HUES48 (cell line): ENCODE data around the gene SPON2.

Experiments
- H3K27ac ChIP-seq: one replicate; pipeline ENCODE4 v1.7.0; 2013; ENCODE audit warnings: low read depth, low read length, inconsistent platforms
- H3K27me3 ChIP-seq: 2 replicates; pipeline ENCODE4 v1.6.1; 2013; ENCODE audit warnings: mild to moderate bottlenecking, low read length; ENCODE audit not compliant: control insufficient read depth, insufficient read depth
- H3K36me3 ChIP-seq: 2 replicates; pipeline ENCODE4 v1.6.1; 2013; ENCODE audit warnings: low read length; ENCODE audit not compliant: control insufficient read depth, insufficient read depth
- H3K4me1 ChIP-seq: 2 replicates; pipeline ENCODE4 v1.6.1; 2013; ENCODE audit warnings: mild to moderate bottlenecking, low read length; ENCODE audit not compliant: control insufficient read depth, insufficient read depth
- H3K4me3 ChIP-seq: 2 replicates; pipeline ENCODE4 v1.5.1; 2013; ENCODE audit warnings: mild to moderate bottlenecking, low read depth, low read length
- H3K9ac ChIP-seq: 2 replicates; pipeline ENCODE4 v1.6.1; 2013; ENCODE audit warnings: mild to moderate bottlenecking, low read depth, low read length, moderate library complexity
- H3K9me3 ChIP-seq: 2 replicates; pipeline ENCODE4 v1.6.1; 2013; ENCODE audit warnings: low read length; ENCODE audit not compliant: control insufficient read depth, insufficient read depth

The SPON2 gene

DNA sequence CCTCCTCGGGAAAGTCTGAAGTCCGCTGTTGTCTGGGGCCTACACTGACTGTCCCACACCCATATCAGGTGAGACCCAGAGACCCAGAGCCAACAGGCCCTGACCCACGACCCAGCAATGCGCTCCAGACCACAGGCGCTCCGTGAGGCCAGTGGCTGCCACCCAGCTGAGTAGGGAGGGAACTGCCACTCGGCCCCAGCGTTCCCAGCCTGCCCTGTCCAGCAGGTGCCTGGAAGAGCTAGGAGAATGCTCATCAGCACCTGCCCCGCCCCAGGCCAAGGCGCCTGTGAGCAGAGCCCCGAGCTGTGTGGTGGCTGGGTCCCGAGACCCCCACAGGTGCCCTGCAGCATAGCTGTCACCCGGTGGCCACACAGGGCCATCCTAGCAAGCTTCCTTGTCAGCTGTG is 2.7 kb downstream of the SPON2 start:
- peaks cover 4% of the 10 kb centered on the region; the same call in 1 of the 2 replicates for H3K4me1 ChIP-seq
- H3K36me3 ChIP-seq, result no peaks in the 10 kb centered on the region
- peaks cover 79% of the 10 kb centered on the region for H3K27me3 ChIP-seq
- H3K9ac ChIP-seq, result no peak overlapping the region
- no peak overlapping the region for H3K27ac ChIP-seq
- no peak overlapping the region for H3K4me3 ChIP-seq
- H3K9me3 ChIP-seq, result no peaks in the 10 kb centered on the region

DNA sequence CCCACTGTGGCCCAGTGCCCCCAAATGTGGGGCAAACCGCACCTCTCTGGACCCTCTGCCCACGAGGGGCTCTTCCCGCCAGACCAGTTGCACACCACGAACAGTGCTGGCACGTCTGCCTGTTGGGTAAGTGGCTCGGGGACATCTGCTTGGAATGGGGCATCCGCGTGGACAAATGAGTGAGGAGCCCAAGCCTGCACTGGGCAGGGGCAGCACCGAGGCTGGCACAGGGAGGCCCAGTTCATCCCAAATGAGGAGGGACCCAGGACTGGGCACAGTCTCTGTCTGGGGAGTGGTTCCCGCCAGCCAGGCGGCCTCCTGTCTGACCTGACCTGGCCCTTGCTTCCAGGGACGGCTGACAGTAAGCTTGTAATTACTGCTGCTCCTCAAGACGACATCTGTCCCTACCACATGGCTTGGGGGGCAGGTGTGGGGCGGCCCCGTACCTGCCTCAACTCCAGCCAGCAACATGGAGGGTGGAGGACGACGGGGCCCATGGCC is 3.2 kb downstream of the SPON2 start:
- H3K9me3 ChIP-seq, result no peaks in the 10 kb centered on the region
- no peak overlapping the region for H3K9ac ChIP-seq
- H3K4me1 ChIP-seq, result peaks cover 4% of the 10 kb centered on the region; the same call in 1 of the 2 replicates
- H3K36me3 ChIP-seq, result no peaks in the 10 kb centered on the region
- no peak overlapping the region for H3K4me3 ChIP-seq
- H3K27ac ChIP-seq, result no peak overlapping the region
- H3K27me3 ChIP-seq, result peaks cover 77% of the 10 kb centered on the region

DNA sequence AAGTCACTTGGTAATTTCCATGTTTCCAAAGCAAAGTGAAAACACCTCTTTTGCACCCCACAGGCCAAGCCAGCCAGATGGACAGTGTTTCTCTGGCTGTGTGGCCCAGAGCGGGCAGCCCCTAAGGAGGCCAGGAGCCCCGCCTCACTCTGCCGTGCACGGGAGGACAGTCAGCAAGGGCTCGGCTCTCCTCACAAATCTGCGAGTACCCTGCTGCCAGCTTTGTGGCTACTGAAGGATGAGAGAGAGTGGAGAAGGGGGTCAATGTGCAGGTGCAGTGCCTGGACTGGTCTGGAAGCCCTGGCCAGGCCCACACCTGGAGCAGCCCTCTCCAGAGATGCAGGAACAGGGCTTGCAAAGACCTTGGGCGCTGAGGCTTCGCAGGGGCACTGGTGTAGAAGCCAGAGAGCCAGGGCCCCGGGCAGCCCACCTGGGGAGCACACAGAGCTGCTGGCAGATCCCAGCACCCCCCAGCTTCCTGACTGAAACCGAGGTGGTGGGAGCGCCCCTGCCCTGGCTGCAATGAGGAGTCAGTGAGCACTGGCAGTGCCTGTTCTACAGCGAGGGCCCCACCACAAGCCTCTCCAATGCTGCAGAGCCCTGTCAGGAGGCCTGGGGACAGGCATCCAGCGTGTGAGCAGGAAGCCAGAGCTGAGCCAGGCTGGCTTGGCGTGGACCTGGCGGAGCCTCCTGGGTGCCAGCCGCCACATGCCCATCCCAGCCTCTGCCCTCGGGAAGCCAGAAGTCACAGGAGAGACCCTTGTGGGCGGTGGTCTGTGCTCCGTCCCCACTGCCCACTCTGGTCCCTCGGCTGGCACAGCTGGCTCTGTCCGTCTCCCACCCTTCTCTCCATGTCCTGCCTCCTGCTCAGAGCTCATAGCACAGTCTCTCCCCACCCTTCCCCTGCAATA is 3.9 kb downstream of the SPON2 start:
- H3K9ac ChIP-seq, result no peak overlapping the region
- H3K27me3 ChIP-seq, result peaks cover 70% of the 10 kb centered on the region
- H3K4me1 ChIP-seq, result peaks cover 4% of the 10 kb centered on the region; the same call in 1 of the 2 replicates
- no peak overlapping the region for H3K27ac ChIP-seq
- H3K36me3 ChIP-seq, result no peaks in the 10 kb centered on the region
- no peaks in the 10 kb centered on the region for H3K9me3 ChIP-seq
- no peak overlapping the region for H3K4me3 ChIP-seq

DNA sequence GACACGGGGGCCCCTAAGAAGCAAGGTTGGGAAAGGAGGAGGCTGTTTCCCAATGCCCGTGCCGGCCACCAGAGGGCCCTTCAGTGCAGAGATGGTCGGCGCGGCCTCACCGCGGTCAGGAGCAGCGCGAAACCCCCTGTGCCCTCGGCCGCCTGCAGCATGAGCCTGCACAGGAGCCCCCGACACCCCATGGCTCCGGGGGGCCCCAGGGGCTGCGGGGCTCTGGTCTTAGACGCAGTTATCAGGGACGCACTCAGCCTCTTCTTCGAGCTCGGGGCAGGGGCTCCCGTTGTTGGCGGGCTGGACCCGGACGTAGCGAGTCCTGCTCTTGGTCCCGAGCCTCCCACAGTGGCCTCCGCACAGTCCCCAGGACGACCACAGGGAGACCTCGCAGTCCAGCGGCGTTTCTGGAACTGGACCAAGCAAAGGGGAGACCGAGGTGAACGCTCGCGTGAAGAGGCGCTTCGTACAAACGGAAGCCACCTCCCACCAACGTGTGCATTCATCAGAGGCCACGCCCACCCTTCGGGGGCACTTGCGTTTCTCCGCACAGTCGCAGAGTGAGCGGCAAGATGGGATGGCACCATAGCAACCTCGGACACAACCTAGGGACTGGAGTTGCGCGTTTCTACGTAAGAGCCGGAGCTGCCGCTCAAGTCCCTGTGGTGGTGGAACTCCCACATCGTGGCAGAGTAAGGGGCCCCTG is 5.0 kb downstream of the SPON2 start:
- Histone ChIP-seq H3K4me1 (no peaks in the 10 kb centered on the region), H3K9me3 (no peaks in the 10 kb centered on the region), H3K27ac (no peak overlapping the region), H3K27me3 (peaks cover 60% of the 10 kb centered on the region), H3K9ac (peak overlapping the region; percentile 56; the same call in 1 of the 2 replicates), H3K36me3 (no peaks in the 10 kb centered on the region), H3K4me3 (peak overlapping the region; percentile 69)

DNA sequence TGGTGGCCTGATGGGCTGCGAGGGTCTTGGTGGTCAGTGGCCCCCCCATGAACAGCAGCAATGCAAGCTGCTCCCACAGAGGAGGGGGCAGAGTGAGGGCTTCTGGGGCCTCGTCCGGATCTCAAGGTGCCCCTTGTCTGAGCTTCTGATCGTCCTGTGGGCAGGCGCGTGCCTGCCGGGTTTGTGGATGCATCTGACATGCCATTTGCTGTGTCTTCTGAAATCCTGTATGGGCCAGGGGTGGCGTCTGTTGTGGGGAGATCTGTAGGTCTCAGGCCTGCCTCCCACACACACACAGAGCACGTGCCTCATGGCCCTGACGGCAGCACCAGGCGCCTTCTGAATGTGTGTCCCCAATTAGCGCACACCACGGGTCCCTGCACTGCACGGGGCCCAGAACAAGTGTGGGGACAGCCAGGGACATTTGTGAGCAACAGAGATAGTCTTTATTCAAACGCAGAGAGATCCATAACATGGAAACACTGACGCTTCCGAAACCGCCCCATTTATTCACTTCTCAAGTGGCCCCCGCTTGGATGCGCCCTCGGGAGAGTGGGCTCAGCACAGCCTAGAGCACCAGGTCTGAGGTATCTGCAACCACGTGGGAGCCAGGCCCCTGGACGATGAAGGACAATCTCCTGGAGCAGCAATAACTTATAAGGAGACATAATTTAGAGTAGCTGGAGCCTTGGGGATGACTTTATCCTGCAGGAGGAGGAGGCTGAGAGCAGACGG is 5.7 kb downstream of the SPON2 start:
- Histone ChIP-seq H3K4me3 (peak overlapping the region; percentile 69; the same call in 1 of the 2 replicates), H3K27ac (no peak overlapping the region), H3K4me1 (no peaks in the 10 kb centered on the region), H3K36me3 (no peaks in the 10 kb centered on the region), H3K9me3 (no peaks in the 10 kb centered on the region), H3K9ac (no peak overlapping the region), H3K27me3 (peaks cover 53% of the 10 kb centered on the region)

DNA sequence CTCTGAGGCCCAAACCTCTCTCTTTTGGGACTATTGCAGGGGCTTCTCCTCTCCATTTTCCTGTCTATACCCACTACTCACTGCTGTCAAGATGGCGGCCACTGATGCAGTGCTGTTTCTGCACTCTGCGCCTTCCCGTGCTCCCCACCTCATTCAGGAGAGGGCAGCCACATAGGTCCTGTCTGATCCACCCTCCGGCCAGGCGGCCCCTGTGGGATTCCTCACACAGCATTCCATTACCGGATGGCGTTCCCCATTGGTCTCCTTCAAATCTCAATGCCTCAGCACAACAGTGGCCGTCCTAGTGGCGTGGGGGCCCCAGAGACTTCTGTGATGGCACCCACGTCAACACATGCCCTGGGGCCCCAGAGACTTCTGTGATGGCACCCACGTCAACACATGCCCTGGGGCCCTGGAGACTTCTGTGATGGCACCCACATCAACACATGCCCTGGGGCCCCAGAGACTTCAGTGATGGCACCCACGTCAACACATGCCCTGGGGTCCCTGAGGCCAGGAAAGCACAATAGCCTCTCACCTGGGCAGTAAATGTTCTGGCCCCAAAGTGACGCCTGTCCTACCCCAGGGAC is 7.3 kb downstream of the SPON2 start:
- Histone ChIP-seq H3K4me1 (no peaks in the 10 kb centered on the region), H3K27me3 (peaks cover 37% of the 10 kb centered on the region), H3K9me3 (no peaks in the 10 kb centered on the region), H3K36me3 (no peaks in the 10 kb centered on the region), H3K27ac (no peak overlapping the region), H3K4me3 (no peak overlapping the region), H3K9ac (no peak overlapping the region)

DNA sequence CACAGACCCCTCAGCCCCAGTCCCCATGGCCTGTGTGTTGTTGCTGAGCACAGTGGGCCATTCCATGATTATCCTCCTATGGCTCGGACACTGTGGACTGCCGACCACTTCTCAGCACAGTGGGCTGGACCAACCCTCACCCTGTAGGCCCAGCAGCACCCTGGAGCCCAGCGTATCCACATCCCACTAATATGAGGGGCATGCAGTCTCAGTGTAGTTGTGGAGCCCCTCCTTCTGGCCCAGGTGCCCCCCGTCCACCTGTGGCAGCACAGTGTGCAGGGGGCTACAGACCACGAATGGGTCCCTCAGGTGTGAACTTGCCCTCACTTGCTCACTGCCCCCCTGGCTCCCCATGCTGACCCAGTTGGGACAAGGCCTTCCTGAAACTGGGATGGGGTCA is 7.9 kb downstream of the SPON2 start:
- peaks cover 30% of the 10 kb centered on the region for H3K27me3 ChIP-seq
- H3K9ac ChIP-seq, result no peak overlapping the region
- no peak overlapping the region for H3K27ac ChIP-seq
- H3K36me3 ChIP-seq, result no peaks in the 10 kb centered on the region
- no peaks in the 10 kb centered on the region for H3K9me3 ChIP-seq
- H3K4me1 ChIP-seq, result no peaks in the 10 kb centered on the region
- no peak overlapping the region for H3K4me3 ChIP-seq

DNA sequence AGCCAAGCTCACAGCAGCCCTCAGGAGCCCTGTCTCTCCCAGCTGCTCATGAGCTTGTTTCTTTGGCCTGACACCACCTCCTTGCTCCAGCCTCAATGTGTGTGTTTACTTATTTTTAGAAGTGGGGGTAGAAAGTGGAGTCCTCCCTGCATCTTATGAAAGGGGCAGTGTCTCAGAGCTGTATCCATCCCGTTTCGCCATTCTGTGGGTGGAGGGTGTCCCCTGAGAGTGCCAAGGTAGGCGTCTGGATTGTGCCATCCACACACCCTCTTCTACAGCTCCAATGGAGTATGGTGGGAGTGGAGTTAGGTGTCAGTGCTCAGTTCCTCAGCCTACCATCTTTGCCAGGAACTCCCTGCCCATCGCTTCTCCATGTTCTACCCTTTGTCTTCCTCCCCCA is 8.3 kb downstream of the SPON2 start:
- Histone ChIP-seq H3K9ac (no peak overlapping the region), H3K27ac (no peak overlapping the region), H3K9me3 (no peaks in the 10 kb centered on the region), H3K4me3 (no peak overlapping the region), H3K27me3 (peaks cover 26% of the 10 kb centered on the region), H3K4me1 (no peaks in the 10 kb centered on the region), H3K36me3 (no peaks in the 10 kb centered on the region)

DNA sequence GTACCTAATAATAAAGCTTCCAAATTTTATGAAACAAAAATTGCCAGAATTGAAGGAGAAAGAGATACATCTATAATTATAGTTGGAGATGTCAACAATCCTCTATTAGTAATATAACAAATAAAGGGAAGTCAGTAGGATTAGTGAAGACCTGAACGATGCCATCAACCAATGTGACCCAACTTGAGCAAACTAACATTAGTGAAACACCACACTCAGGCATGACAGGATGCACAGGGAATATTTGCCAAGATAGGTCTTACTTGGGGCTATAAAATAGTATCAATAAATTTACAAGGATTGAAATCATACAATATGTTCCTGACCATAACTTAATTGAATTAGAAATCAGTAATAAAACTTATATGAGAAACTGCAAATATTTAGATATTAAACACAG is 12.0 kb downstream of the SPON2 start:
- no peaks in the 10 kb centered on the region for H3K4me1 ChIP-seq
- H3K27me3 ChIP-seq, result no peaks in the 10 kb centered on the region; the same call in 1 of the 2 replicates
- H3K27ac ChIP-seq, result no peak overlapping the region
- 0 out of 2 replicates have a peak, but pooled peaks cover 2% of the 10 kb centered on the region for H3K9me3 ChIP-seq
- no peaks in the 10 kb centered on the region for H3K36me3 ChIP-seq
- H3K4me3 ChIP-seq, result no peak overlapping the region
- no peak overlapping the region for H3K9ac ChIP-seq

DNA sequence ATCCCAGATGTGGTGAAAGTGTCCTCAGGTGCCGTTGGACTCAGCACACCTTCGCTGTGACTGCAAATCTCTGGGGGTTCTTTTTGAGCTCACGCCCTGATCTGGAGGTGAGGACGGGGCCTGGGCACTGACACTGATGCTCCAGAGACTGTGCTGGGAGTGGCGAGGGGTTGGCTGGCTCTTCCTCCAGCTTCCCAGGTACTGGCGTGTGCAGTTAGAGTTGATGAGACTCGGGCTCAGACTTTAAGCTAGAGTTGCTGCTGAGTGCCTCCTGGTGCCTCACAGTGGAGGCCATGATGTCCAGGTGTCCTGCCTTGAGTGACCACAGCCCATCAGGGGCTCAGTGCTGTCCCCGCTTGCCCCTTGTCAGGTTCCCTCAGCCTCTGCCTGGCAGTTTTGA is 16.3 kb downstream of the SPON2 start:
- Histone ChIP-seq H3K27ac (no peak overlapping the region), H3K9ac (no peak overlapping the region), H3K27me3 (no peaks in the 10 kb centered on the region; the same call in 1 of the 2 replicates), H3K36me3 (no peaks in the 10 kb centered on the region), H3K4me1 (no peaks in the 10 kb centered on the region), H3K9me3 (0 out of 2 replicates have a peak, but pooled peaks cover 2% of the 10 kb centered on the region), H3K4me3 (no peak overlapping the region)
